HepG2 (cell line): ENCODE results near the gene TBC1D25. TPM values are rescaled to one million over a fixed set of nuclear protein-coding genes. Genes with fewer than 3 reads are reported as not detected.

Experiments
- AGO1 ChIP-seq: fragments of 200-400 bp; formaldehyde crosslinking; IDR thresholded peaks from 2 replicates; pipeline ENCODE4 v1.6.1; 2017; ENCODE audit warnings: mild to moderate bottlenecking, low read depth, low read length, moderate library complexity; ENCODE audit not compliant: poor library complexity, severe bottlenecking
- CREB1 ChIP-seq, 2 experiments: fragments of 450-650 bp in 1 of 2; IDR thresholded peaks; 2 replicates each; pipeline ENCODE4 v1.6.1; 2016 to 2017; ENCODE audit warnings: control low read depth in 1 of 2, mild to moderate bottlenecking in 1 of 2, missing compliant biosample characterization in 1 of 2, missing genetic modification characterization in 1 of 2
- HCFC1 ChIP-seq: fragments of 150-350 bp; IDR thresholded peaks from 2 replicates; pipeline ENCODE4 v1.6.1; 2014; ENCODE audit warnings: low read depth, low read length
- HES4 ChIP-seq: sonication (generic); formaldehyde crosslinking; IDR thresholded peaks from 2 replicates; pipeline ENCODE4 v1.9.0; 2021; ENCODE audit warnings: mild to moderate bottlenecking, missing genetic modification reagents, borderline replicate concordance
- HNRNPL ChIP-seq: fragments of 200-400 bp; formaldehyde crosslinking; IDR thresholded peaks from 2 replicates; pipeline ENCODE4 v1.6.1; 2017; ENCODE audit warnings: mild to moderate bottlenecking, low read depth, low read length
- KAT8 ChIP-seq: IDR thresholded peaks from 2 replicates; pipeline ENCODE4 v1.6.1; 2016; ENCODE audit warnings: missing genetic modification reagents, missing compliant biosample characterization
- MAFG ChIP-seq: sonication (generic); formaldehyde crosslinking; IDR thresholded peaks from 2 replicates; pipeline ENCODE4 v1.5.1; 2020; ENCODE audit warnings: mild to moderate bottlenecking, missing genetic modification reagents
- MYC ChIP-seq: sonication (generic); formaldehyde crosslinking; IDR thresholded peaks from 2 replicates; pipeline ENCODE4 v1.9.0; 2021; ENCODE audit warnings: missing genetic modification reagents, borderline replicate concordance
- NR2F6 ChIP-seq, 2 experiments: IDR thresholded peaks; 2 replicates each; pipeline ENCODE4 v1.6.1; 2016; ENCODE audit warnings: antibody characterized with exemption in 1 of 2, mild to moderate bottlenecking in 1 of 2
- POLR2AphosphoS5 ChIP-seq: IDR thresholded peaks from 2 replicates; pipeline ENCODE4 v1.6.1; 2012; ENCODE audit warnings: low read depth, low read length
- SAP130 ChIP-seq: IDR thresholded peaks from 2 replicates; pipeline ENCODE4 v1.6.1; 2016; ENCODE audit warnings: low read depth
- SCMH1 ChIP-seq: sonication (generic); formaldehyde crosslinking; IDR thresholded peaks from 2 replicates; pipeline ENCODE4 v1.9.0; 2021; ENCODE audit warnings: missing genetic modification reagents, mild to moderate bottlenecking, borderline replicate concordance
- SIN3A ChIP-seq: IDR thresholded peaks from 2 replicates; pipeline ENCODE4 v1.6.1; 2011; ENCODE audit warnings: low read depth, mild to moderate bottlenecking, control low read depth, low read length, borderline replicate concordance
- SSRP1 ChIP-seq: IDR thresholded peaks from 2 replicates; pipeline ENCODE4 v1.6.1; 2016; ENCODE audit warnings: control low read depth
- TEAD2 ChIP-seq: sonication (generic); formaldehyde crosslinking; IDR thresholded peaks from 2 replicates; pipeline ENCODE4 v1.9.0; 2021; ENCODE audit warnings: missing genetic modification reagents
- U2AF1 ChIP-seq: fragments of 200-400 bp; formaldehyde crosslinking; optimal IDR thresholded peaks from 2 replicates; pipeline ENCODE3; 2017; ENCODE audit warnings: mild to moderate bottlenecking, low read depth, low read length
- ZBTB3 ChIP-seq: sonication (generic); formaldehyde crosslinking; IDR thresholded peaks from 2 replicates; pipeline ENCODE4 v1.4.0; 2020; ENCODE audit warnings: low read depth, mild to moderate bottlenecking, moderate library complexity, missing genetic modification reagents, borderline replicate concordance
- ZBTB42 ChIP-seq: sonication (generic); formaldehyde crosslinking; IDR thresholded peaks from 2 replicates; pipeline ENCODE4 v1.5.0; 2020; ENCODE audit warnings: mild to moderate bottlenecking, missing genetic modification reagents
- ZFP62 ChIP-seq: sonication (generic); formaldehyde crosslinking; IDR thresholded peaks from 2 replicates; pipeline ENCODE4 v1.4.0; 2020; ENCODE audit warnings: missing genetic modification reagents
- ZNF329 ChIP-seq: sonication (generic); formaldehyde crosslinking; IDR thresholded peaks from 2 replicates; pipeline ENCODE4 v1.9.0; 2021; ENCODE audit warnings: low read depth, mild to moderate bottlenecking, missing genetic modification reagents
- ZNF605 ChIP-seq: sonication (generic); formaldehyde crosslinking; IDR thresholded peaks from 2 replicates; pipeline ENCODE4 v1.8.0; 2022; ENCODE audit warnings: mild to moderate bottlenecking, missing genetic modification reagents
- ZNF652 ChIP-seq: IDR thresholded peaks from 2 replicates; pipeline ENCODE4 v1.6.1; 2016; ENCODE audit warnings: low read depth, borderline replicate concordance
- ZNF747 ChIP-seq: sonication (generic); formaldehyde crosslinking; IDR thresholded peaks from 2 replicates; pipeline ENCODE4 v1.8.1; 2023; ENCODE audit warnings: missing genetic modification reagents, mild to moderate bottlenecking, borderline replicate concordance
- ZNF792 ChIP-seq: IDR thresholded peaks from 2 replicates; pipeline ENCODE4 v1.6.1; 2016
- polyA plus RNA-seq, 8 experiments: library from polyadenylated mRNA; depleted of rRNA in 3 of 8; stranded (reverse) in 7 of 8; unstranded in 1 of 8; fragments of >200 nt; fragmentation: Illumina TruSeq in 4 of 8; extraction: Trizol in 4 of 8; gene quantifications; 2 replicates each; pipeline versions ENCODE4 v1.2.1 to v1.2.3, GENCODE V29; 2011 to 2016; ENCODE audit warnings: low read depth in 4 of 8, missing spikeins in 1 of 8, mixed read lengths in 1 of 8; ENCODE audit not compliant: insufficient read depth in 1 of 8
- total RNA-seq, 5 experiments: library from RNA; depleted of rRNA; stranded (reverse); fragments of >200 nt; fragmentation: Illumina TruSeq; extraction: Trizol; gene quantifications; 2 replicates each; pipeline ENCODE4 v1.2.3, GENCODE V29; 2016; ENCODE audit warnings: low read depth in 1 of 5
- TF ChIP-seq, protein P1 (sequence below): sonication (generic); formaldehyde crosslinking; IDR thresholded peaks from 2 replicates; pipeline ENCODE4 v1.5.1; 2020; ENCODE audit warnings: missing genetic modification reagents, mild to moderate bottlenecking, borderline replicate concordance
- TF ChIP-seq, protein P2 (sequence below): sonication (generic); formaldehyde crosslinking; IDR thresholded peaks from 2 replicates; pipeline ENCODE4 v1.8.1; 2023; ENCODE audit warnings: missing genetic modification reagents, inconsistent platforms, borderline replicate concordance
- TF ChIP-seq, protein P3 (sequence below): sonication (generic); formaldehyde crosslinking; IDR thresholded peaks from 2 replicates; pipeline ENCODE4 v1.8.1; 2023; ENCODE audit warnings: mild to moderate bottlenecking, missing genetic modification reagents

Gene TBC1D25
- total and polyA plus RNA-seq, 2 of the 13 experiments (the other 11 are each of a cell fraction or from before 2014, with no cell fraction given): 3.5 to 4.7 TPM

DNA sequence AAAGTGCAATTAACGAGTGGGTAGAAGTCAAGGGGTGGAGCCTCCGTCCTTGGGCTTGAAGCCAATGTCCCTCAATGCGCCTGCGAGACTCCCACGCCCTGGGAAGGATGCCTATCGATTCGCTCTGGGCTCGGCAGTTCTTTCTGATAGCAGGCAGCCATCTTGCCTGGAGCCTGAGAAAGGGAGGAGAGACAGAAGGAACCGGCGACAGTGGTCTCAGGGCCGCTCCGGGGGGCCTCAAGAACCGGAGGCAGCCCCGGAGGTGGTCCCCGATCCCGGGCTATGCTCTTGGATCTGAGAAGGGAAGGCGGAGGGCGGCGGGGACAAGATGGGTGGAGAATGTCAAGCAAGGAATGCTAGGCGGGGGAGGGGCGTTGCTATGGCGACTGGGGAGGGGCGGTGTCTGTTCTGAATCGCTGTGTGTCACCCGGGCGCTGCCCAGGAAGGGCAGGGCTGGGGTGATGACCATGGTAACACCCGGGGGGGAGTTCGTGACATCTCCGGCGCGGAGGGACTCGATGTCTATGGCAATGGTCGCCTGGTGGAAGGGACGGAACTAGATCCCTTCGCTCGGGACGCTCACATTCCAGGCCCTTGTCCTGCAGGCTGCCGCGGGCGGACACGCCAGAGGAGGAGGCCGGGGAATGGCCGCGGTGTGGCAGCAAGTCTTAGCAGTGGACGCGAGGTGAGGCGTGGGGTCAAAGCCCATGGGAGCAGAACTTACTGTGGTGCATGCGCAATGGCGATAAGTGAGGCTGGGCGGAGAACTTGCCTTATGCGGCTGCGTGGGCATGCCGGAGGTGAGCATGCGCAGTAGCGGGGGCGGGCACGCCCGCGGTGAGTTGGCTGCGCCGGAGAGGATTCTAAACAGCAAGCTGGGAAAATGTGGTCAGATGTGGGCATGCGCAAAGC, 58.1 kb downstream of the TBC1D25 start, which contains the start of gene WDR13 (continued):
- TF ChIP-seq, protein P1, sequence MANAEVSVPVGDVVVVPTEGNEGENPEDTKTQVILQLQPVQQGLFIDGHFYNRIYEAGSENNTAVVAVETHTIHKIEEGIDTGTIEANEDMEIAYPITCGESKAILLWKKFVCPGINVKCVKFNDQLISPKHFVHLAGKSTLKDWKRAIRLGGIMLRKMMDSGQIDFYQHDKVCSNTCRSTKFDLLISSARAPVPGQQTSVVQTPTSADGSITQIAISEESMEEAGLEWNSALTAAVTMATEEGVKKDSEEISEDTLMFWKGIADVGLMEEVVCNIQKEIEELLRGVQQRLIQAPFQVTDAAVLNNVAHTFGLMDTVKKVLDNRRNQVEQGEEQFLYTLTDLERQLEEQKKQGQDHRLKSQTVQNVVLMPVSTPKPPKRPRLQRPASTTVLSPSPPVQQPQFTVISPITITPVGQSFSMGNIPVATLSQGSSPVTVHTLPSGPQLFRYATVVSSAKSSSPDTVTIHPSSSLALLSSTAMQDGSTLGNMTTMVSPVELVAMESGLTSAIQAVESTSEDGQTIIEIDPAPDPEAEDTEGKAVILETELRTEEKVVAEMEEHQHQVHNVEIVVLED (CRISPR knock-in tag): peak; percentile 11; the same call in 1 of the 2 replicates
- 0 out of 2 replicates have a peak, but pooled peaks have one; percentile 19 for TF ChIP-seq SIN3A
- TF ChIP-seq HCFC1: 0 out of 2 replicates have a peak, but pooled peaks have one; percentile 5
- no peak for TF ChIP-seq MAFG (CRISPR knock-in tag)
- TF ChIP-seq, protein P2, sequence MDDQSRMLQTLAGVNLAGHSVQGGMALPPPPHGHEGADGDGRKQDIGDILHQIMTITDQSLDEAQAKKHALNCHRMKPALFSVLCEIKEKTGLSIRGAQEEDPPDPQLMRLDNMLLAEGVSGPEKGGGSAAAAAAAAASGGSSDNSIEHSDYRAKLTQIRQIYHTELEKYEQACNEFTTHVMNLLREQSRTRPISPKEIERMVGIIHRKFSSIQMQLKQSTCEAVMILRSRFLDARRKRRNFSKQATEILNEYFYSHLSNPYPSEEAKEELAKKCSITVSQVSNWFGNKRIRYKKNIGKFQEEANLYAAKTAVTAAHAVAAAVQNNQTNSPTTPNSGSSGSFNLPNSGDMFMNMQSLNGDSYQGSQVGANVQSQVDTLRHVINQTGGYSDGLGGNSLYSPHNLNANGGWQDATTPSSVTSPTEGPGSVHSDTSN (CRISPR knock-in tag): no peak
- peak; percentile 60 for TF ChIP-seq SAP130 (CRISPR knock-in tag)
- TF ChIP-seq, protein P3, sequence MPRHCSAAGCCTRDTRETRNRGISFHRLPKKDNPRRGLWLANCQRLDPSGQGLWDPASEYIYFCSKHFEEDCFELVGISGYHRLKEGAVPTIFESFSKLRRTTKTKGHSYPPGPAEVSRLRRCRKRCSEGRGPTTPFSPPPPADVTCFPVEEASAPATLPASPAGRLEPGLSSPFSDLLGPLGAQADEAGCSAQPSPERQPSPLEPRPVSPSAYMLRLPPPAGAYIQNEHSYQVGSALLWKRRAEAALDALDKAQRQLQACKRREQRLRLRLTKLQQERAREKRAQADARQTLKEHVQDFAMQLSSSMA (CRISPR knock-in tag): peak; percentile 87
- peak; percentile 16; the same call in 1 of the 2 replicates for TF ChIP-seq NR2F6 (IDR thresholded peaks at IDR 0.05)
- peak; percentile 51 for TF ChIP-seq NR2F6 (CRISPR knock-in tag; IDR thresholded peaks at IDR 0.05)
- peak; percentile 79; the same call in 1 of the 2 replicates for TF ChIP-seq SSRP1 (CRISPR knock-in tag)
- no peak for TF ChIP-seq ZBTB3 (CRISPR knock-in tag)
- TF ChIP-seq U2AF1: peak; percentile 43
- no peak for TF ChIP-seq CREB1 (IDR thresholded peaks at IDR 0.05)
- TF ChIP-seq CREB1 (CRISPR knock-in tag; IDR thresholded peaks at IDR 0.05): 0 out of 2 replicates have a peak, but pooled peaks have one; percentile 3
- peak; percentile 84 for TF ChIP-seq POLR2AphosphoS5
- TF ChIP-seq ZNF652 (CRISPR knock-in tag): no peak
- no peak for TF ChIP-seq ZNF792 (CRISPR knock-in tag)
- no peak for TF ChIP-seq SCMH1 (CRISPR knock-in tag)
- TF ChIP-seq ZNF605: no peak
- no peak for TF ChIP-seq HES4
- TF ChIP-seq HNRNPL: 0 out of 2 replicates have a peak, but pooled peaks have one; percentile 35
- TF ChIP-seq ZNF329 (CRISPR knock-in tag): no peak
- TF ChIP-seq TEAD2 (CRISPR knock-in tag): no peak
- TF ChIP-seq AGO1: peak; percentile 44
- peak; percentile 81 for TF ChIP-seq MYC (CRISPR knock-in tag)
- no peak for TF ChIP-seq ZNF747 (CRISPR knock-in tag)
- TF ChIP-seq ZFP62 (CRISPR knock-in tag): no peak
- no peak for TF ChIP-seq ZBTB42 (CRISPR knock-in tag)
- peak; percentile 35; the same call in 1 of the 2 replicates for TF ChIP-seq KAT8 (CRISPR knock-in tag)
